HepG2 (cell line): ENCODE data around the gene PGA5. TPM values are rescaled to one million over a fixed set of nuclear protein-coding genes. Genes with fewer than 3 reads are reported as not detected.

ENCODE experiments used
- ARID3A ChIP-seq: IDR thresholded peaks from 2 replicates; pipeline ENCODE4 v1.6.1; 2012; ENCODE audit warnings: low read depth, low read length, improper control_type of control experiment
- ATF2 ChIP-seq: sonication (generic); formaldehyde crosslinking; IDR thresholded peaks from 2 replicates; pipeline ENCODE4 v1.4.0; 2020; ENCODE audit warnings: missing genetic modification reagents
- CREB1 ChIP-seq, 2 experiments: fragments of 450-650 bp in 1 of 2; IDR thresholded peaks; 2 replicates each; pipeline ENCODE4 v1.6.1; 2016 to 2017; ENCODE audit warnings: control low read depth in 1 of 2, mild to moderate bottlenecking in 1 of 2, missing compliant biosample characterization in 1 of 2, missing genetic modification characterization in 1 of 2
- CREM ChIP-seq, 2 experiments: sonication (generic) in 1 of 2; formaldehyde crosslinking in 1 of 2; IDR thresholded peaks; 2 replicates each; pipeline versions ENCODE4 v1.4.0 to v1.6.1; 2016 to 2020; ENCODE audit warnings: antibody characterized with exemption in 1 of 2, mild to moderate bottlenecking in 1 of 2, missing genetic modification reagents in 1 of 2
- GATAD2A ChIP-seq: IDR thresholded peaks from 2 replicates; pipeline ENCODE4 v1.6.1; 2016
- HHEX ChIP-seq: IDR thresholded peaks from 2 replicates; pipeline ENCODE4 v1.6.1; 2016; ENCODE audit warnings: control low read depth
- HMG20A ChIP-seq: IDR thresholded peaks from 2 replicates; pipeline ENCODE4 v1.6.1; 2016; ENCODE audit warnings: borderline replicate concordance
- HMGXB4 ChIP-seq, 2 experiments: sonication (generic) in 1 of 2; formaldehyde crosslinking in 1 of 2; IDR thresholded peaks; 2 replicates each; pipeline versions ENCODE4 v1.4.0 to v1.6.1; 2018 to 2020; ENCODE audit warnings: missing genetic modification reagents in 2 of 2, borderline replicate concordance in 1 of 2, low read depth in 1 of 2, mild to moderate bottlenecking in 1 of 2, missing biosample characterization in 1 of 2
- HNF4A ChIP-seq: sonication (generic); formaldehyde crosslinking; IDR thresholded peaks from 2 replicates; pipeline ENCODE4 v1.4.0; 2020; ENCODE audit warnings: missing genetic modification reagents
- MIXL1 ChIP-seq: IDR thresholded peaks from 2 replicates; pipeline ENCODE4 v1.6.1; 2016
- NAIF1 ChIP-seq: sonication (generic); formaldehyde crosslinking; IDR thresholded peaks from 2 replicates; pipeline ENCODE4 v1.5.0; 2020; ENCODE audit warnings: mild to moderate bottlenecking, missing genetic modification reagents, borderline replicate concordance
- NCOA2 ChIP-seq: sonication (generic); formaldehyde crosslinking; IDR thresholded peaks from 2 replicates; pipeline ENCODE4 v1.8.0; 2022; ENCODE audit warnings: inconsistent platforms
- SKI ChIP-seq: fragments of 450-650 bp; IDR thresholded peaks from one replicate; pipeline ENCODE4 v1.6.1; 2018; ENCODE audit warnings: mild to moderate bottlenecking; ENCODE audit not compliant: partially characterized antibody
- SP4 ChIP-seq: sonication (generic); formaldehyde crosslinking; IDR thresholded peaks from 2 replicates; pipeline ENCODE4 v1.8.1; 2023; ENCODE audit warnings: mild to moderate bottlenecking, missing genetic modification reagents
- SRY ChIP-seq: sonication (generic); formaldehyde crosslinking; IDR thresholded peaks from 2 replicates; pipeline ENCODE4 v1.8.0; 2022; ENCODE audit warnings: mild to moderate bottlenecking, missing genetic modification reagents
- TEAD3 ChIP-seq: optimal IDR thresholded peaks from 2 replicates; pipeline ENCODE3; 2016; ENCODE audit warnings: borderline replicate concordance
- ZBTB20 ChIP-seq: sonication (generic); formaldehyde crosslinking; IDR thresholded peaks from 2 replicates; pipeline ENCODE4 v1.8.1; 2023; ENCODE audit warnings: missing genetic modification reagents, low read depth, mild to moderate bottlenecking, borderline replicate concordance
- ZGPAT ChIP-seq: IDR thresholded peaks from 2 replicates; pipeline ENCODE4 v1.6.1; 2016; ENCODE audit warnings: mild to moderate bottlenecking
- ZNF33A ChIP-seq: sonication (generic); formaldehyde crosslinking; IDR thresholded peaks from 2 replicates; pipeline ENCODE4 v1.5.1; 2020; ENCODE audit warnings: missing genetic modification reagents, mild to moderate bottlenecking, moderate library complexity, borderline replicate concordance
- ZNF563 ChIP-seq: sonication (generic); formaldehyde crosslinking; IDR thresholded peaks from 2 replicates; pipeline ENCODE4 v1.8.0; 2022; ENCODE audit warnings: mild to moderate bottlenecking, moderate library complexity, missing genetic modification reagents
- ZNF629 ChIP-seq: sonication (generic); formaldehyde crosslinking; conservative IDR thresholded peaks from 2 replicates; pipeline ENCODE4 v1.5.0; 2020; ENCODE audit warnings: missing genetic modification reagents
- ZNF747 ChIP-seq: sonication (generic); formaldehyde crosslinking; IDR thresholded peaks from 2 replicates; pipeline ENCODE4 v1.8.1; 2023; ENCODE audit warnings: missing genetic modification reagents, mild to moderate bottlenecking, borderline replicate concordance
- ZNF792 ChIP-seq: IDR thresholded peaks from 2 replicates; pipeline ENCODE4 v1.6.1; 2016
- polyA plus RNA-seq, 8 experiments: library from polyadenylated mRNA; depleted of rRNA in 3 of 8; stranded (reverse) in 7 of 8; unstranded in 1 of 8; fragments of >200 nt; fragmentation: Illumina TruSeq in 4 of 8; extraction: Trizol in 4 of 8; gene quantifications; 2 replicates each; pipeline versions ENCODE4 v1.2.1 to v1.2.3, GENCODE V29; 2011 to 2016; ENCODE audit warnings: low read depth in 4 of 8, missing spikeins in 1 of 8, mixed read lengths in 1 of 8; ENCODE audit not compliant: insufficient read depth in 1 of 8
- total RNA-seq, 5 experiments: library from RNA; depleted of rRNA; stranded (reverse); fragments of >200 nt; fragmentation: Illumina TruSeq; extraction: Trizol; gene quantifications; 2 replicates each; pipeline ENCODE4 v1.2.3, GENCODE V29; 2016; ENCODE audit warnings: low read depth in 1 of 5

PGA5 gene
- total and polyA plus RNA-seq, 2 of the 13 experiments (the other 11 are each of a cell fraction or from before 2014, with no cell fraction given): not detected

GRCh38 chr11:61298663-61299244 is 57.8 kb downstream of the PGA5 start (continued):
- TF ChIP-seq SP4 (0 out of 2 replicates have a peak, but pooled peaks have one; percentile 37), NCOA2 (CRISPR knock-in tag) (peak; percentile 65; the same call in 1 of the 2 replicates), TEAD3 (peak; percentile 44), SRY (no peak), MIXL1 (CRISPR knock-in tag) (peak; percentile 91), ZNF563 (CRISPR knock-in tag) (no peak), CREM (IDR thresholded peaks at IDR 0.05) (peak; percentile 33; the same call in 1 of the 2 replicates), CREM (CRISPR knock-in tag; IDR thresholded peaks at IDR 0.05) (no peak), CREB1 (IDR thresholded peaks at IDR 0.05) (no peak), CREB1 (CRISPR knock-in tag; IDR thresholded peaks at IDR 0.05) (peak; percentile 60; the same call in 1 of the 2 replicates), ZNF792 (CRISPR knock-in tag) (peak; percentile 75; the same call in 1 of the 2 replicates), GATAD2A (CRISPR knock-in tag) (peak; percentile 84), ZBTB20 (CRISPR knock-in tag) (0 out of 2 replicates have a peak, but pooled peaks have one; percentile 38), ZNF33A (no peak), ZNF747 (0 out of 2 replicates have a peak, but pooled peaks have one; percentile 30), HMGXB4 (CRISPR knock-in tag; IDR thresholded peaks at IDR 0.05; ENCODE audit: borderline replicate concordance in 1 of 2, low read depth in 1 of 2) (peak in 1 of 2 experiments; percentile 36; a peak in 1 of 4 replicates), ATF2 (CRISPR knock-in tag) (no peak), HNF4A (CRISPR knock-in tag) (peak; percentile 98), HMG20A (CRISPR knock-in tag) (peak; percentile 79; the same call in 1 of the 2 replicates), ZGPAT (peak; percentile 77), HHEX (CRISPR knock-in tag) (no peak), ZNF629 (CRISPR knock-in tag) (0 out of 2 replicates have a peak, but pooled peaks have one; percentile 44), ARID3A (peak; percentile 70; the same call in 1 of the 2 replicates), SKI (peak; percentile 39), NAIF1 (CRISPR knock-in tag) (peak; percentile 90; the same call in 1 of the 2 replicates)
